ENCODE measurements around the gene GTPBP3.

The GTPBP3 gene

DNA sequence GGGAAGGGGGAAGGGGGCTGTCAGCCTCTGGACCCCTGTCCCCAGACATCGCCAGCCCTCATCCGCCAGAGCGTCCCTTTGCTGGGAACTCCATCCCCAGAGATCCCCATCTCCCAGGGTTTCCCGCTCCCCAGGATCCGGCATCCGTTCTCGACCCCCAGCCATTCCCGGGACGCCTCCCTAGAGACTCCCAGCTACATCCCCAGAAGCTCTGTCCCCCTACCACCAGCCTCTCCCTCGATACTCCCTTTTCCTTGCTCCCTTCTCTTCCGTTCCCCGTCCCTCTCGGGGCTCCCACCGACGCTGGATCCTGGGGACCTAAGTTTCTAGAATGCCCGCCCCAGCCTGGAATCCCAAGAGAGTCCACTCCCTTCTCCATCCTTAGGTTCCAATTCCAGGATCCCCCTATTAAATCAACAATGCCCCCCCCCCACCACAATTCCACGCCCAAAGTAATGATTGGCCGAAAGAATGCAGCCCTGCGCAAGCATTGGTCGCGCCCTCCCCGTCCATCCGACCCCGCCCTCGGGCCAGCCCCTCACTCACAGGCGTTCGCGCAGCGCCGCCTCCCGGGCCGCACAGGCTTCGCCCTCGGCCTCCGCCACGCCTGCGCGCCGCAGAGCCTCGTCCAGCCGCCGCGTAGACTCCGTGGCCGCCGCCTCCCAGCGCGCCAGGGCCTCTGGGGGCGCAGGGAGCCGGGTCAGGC, 53.5 kb downstream of the GTPBP3 start:
- DNase-seq: peak; percentile 82

DNA sequence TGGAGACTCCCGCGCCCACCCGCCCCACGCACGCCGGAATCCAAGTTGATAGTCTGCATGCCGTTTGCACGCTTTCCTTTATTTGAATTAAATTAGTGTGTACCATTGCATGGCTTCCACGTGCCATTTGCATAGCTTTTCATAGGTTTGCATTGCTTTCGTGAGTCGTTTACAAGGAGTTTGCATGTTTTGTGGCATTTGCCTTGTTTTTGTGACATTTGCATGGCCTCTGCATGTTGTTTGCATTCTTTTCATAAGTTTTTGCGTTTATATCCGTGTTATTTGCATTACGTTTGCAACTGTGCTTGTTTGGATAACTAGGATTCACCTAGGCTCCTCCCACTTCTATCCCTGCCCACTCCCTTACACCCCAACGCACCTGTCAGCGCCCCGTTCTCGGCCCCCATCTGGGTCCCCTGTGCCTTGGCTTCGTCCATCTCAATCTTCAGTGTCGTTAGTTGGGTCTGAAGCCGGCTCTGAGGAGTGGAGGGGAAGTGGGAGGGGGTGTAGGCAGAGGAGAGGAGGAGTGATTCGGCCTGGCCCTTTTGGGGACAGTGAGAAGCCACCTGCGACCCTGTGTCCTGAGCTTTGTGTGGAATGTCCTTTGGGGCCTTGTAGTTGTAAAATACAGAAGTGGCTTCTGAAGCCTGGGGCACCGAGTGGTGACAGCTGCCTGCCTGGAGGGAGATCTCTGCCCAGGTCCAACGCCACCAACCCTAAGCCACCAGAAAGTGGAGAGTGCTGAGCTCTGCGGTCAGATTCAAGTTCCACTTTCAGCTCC, 54.2 kb downstream of the GTPBP3 start:
- no peak for DNase-seq

Data from KG1 (cell line).